Measurements from ENCODE around the gene GRAMD1B.

- TF ChIP-seq GABPA (IDR thresholded peaks at IDR 0.05 in 1 of 2, conservative IDR thresholded peaks at IDR 0.05 in 1 of 2), result no peak
- no peak for TF ChIP-seq EGR1 (IDR thresholded peaks at IDR 0.05; ENCODE audit: low read depth in 2 of 2)
- no peak for TF ChIP-seq CTCF (IDR thresholded peaks at IDR 0.05; ENCODE audit: low read depth, low read length, missing input control)
- TF ChIP-seq MAX (IDR thresholded peaks at IDR 0.05), result no peak
- no peak for TF ChIP-seq FOXA1 (IDR thresholded peaks at IDR 0.05)
- no peak for TF ChIP-seq TAF1 (conservative IDR thresholded peaks at IDR 0.05)
Measured at GRCh38 chr11:123560006-123560405, 129.9 kb downstream of the GRAMD1B start.

All from liver (tissue), 3 donors.